Hematopoietic multipotent progenitor cell treated with erythropoietin and hydrocortisone succinate and interleukin-3 and kit ligand, for 4 days (in vitro differentiated cells): ENCODE results near the gene MED10.
"Not testable (repeated sequence)": the region's sequence is repeated elsewhere in the genome, so short reads cannot be mapped to it uniquely, and the experiment has no call there.

Source experiments
- DNase-seq: peaks from one replicate; pipeline ENCODE4 v3.0.0-alpha.2; 2015

MED10 gene

GRCh38 chr5:6372251-6373080, 5.9 kb downstream of the MED10 start:
- DNase-seq: no peak

GRCh38 chr5:6371079-6371810, 7.1 kb downstream of the MED10 start:
- DNase-seq: no peak

GRCh38 chr5:6370580-6370979, 7.8 kb downstream of the MED10 start:
- DNase-seq: no peak

- DNase-seq: peak; percentile 50
These were observed 12.3 kb downstream of the MED10 start for GRCh38 chr5:6365977-6366590.

- DNase-seq: no peak
These were observed 13.0 kb downstream of the MED10 start for GRCh38 chr5:6365142-6365976.

GRCh38 chr5:6363454-6364011, 14.8 kb downstream of the MED10 start:
- DNase-seq: not testable (repeated sequence)

GRCh38 chr5:6362846-6363245, 15.5 kb downstream of the MED10 start:
- DNase-seq: no peak

- DNase-seq: no peak
These were observed 17.2 kb downstream of the MED10 start for GRCh38 chr5:6361101-6361500.

GRCh38 chr5:6360323-6361072, 17.8 kb downstream of the MED10 start:
- no peak for DNase-seq

- DNase-seq: peak; percentile 45
These were observed 18.6 kb downstream of the MED10 start for GRCh38 chr5:6359555-6360322.

- no peak for DNase-seq
These were observed 19.9 kb downstream of the MED10 start for GRCh38 chr5:6358434-6358820.

GRCh38 chr5:6357817-6358433, 20.4 kb downstream of the MED10 start:
- not testable (repeated sequence) for DNase-seq

- no peak for DNase-seq
These were observed 21.7 kb downstream of the MED10 start for GRCh38 chr5:6356578-6357164.

- DNase-seq: no peak
These were observed 23.1 kb downstream of the MED10 start for GRCh38 chr5:6355294-6355693.

- DNase-seq: no peak
These were observed 23.5 kb downstream of the MED10 start for GRCh38 chr5:6354848-6355247.

- no peak for DNase-seq
These were observed 24.6 kb downstream of the MED10 start for GRCh38 chr5:6353602-6354302.

GRCh38 chr5:6350277-6351090, 27.9 kb downstream of the MED10 start:
- DNase-seq: no peak

- no peak for DNase-seq
These were observed 29.0 kb downstream of the MED10 start for GRCh38 chr5:6349387-6349786.
